HL-60 (cell line): ENCODE data around the gene WDR37.

Experiments
- DNase-seq, 2 experiments: peaks; one replicate each; pipeline ENCODE4 v3.0.0-alpha.2; 2010 to 2020; ENCODE audit warnings: low read depth in 1 of 2, low spot score in 1 of 2
- H3K27ac ChIP-seq: fragments of 250-450 bp; sonication (Bioruptor Pico); replicated peaks from 2 replicates; pipeline ENCODE4 v1.5.1; 2020; ENCODE audit warnings: mild to moderate bottlenecking, moderate library complexity
- H3K27me3 ChIP-seq: fragments of 250-450 bp; sonication (Bioruptor Pico); 2 replicates; pipeline ENCODE4 v1.5.1; 2021; ENCODE audit warnings: mild to moderate bottlenecking, moderate library complexity; ENCODE audit not compliant: insufficient read depth, poor library complexity, severe bottlenecking
- H3K4me3 ChIP-seq: replicated peaks from 2 replicates; pipeline ENCODE4 v1.5.1; 2011; ENCODE audit warnings: mild to moderate bottlenecking, control low read depth, low read length; ENCODE audit not compliant: insufficient read depth
- GABPA ChIP-seq: IDR thresholded peaks from 2 replicates; pipeline ENCODE4 v1.6.1; 2012; ENCODE audit warnings: low read depth
- POLR2AphosphoS5 ChIP-seq: IDR thresholded peaks from 2 replicates; pipeline ENCODE4 v1.6.1; 2012; ENCODE audit warnings: low read depth
- SPI1 ChIP-seq: IDR thresholded peaks from 2 replicates; pipeline ENCODE4 v1.6.1; 2012; ENCODE audit warnings: low read depth, mild to moderate bottlenecking, borderline replicate concordance
- TF ChIP-seq, protein P1 (sequence below): IDR thresholded peaks from one replicate; pipeline ENCODE4 v1.5.1; 2011; ENCODE audit warnings: low read length, control low read depth, inconsistent platforms; ENCODE audit not compliant: insufficient read depth
- TF ChIP-seq, protein P2 (sequence below): IDR thresholded peaks from 2 replicates; pipeline ENCODE4 v1.6.1; 2012; ENCODE audit warnings: low read depth; ENCODE audit not compliant: insufficient replicate concordance

The WDR37 gene

DNA sequence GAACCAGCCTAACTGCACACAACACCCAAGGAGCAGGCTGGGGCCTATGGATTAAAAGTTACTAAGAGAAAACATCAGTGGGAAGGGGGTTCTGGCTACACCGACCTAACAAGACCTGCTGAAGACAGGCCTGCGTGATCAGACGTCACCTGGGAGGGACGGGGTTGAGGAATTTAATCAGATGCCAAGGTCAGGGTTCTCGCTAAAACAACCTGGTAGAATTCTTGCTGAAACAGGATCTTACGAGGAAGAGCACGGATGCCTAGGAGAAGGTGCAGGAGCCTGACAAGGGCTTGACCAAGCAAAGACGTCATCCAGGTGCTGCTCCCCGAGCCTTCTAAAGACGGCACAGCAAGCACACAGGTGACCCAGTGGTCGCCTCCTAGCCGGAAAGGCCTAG lies 32.1 kb upstream of the WDR37 start:
- Histone ChIP-seq H3K27ac (no peak overlapping the region), H3K27me3 (no peaks in the 10 kb centered on the region), H3K4me3 (no peak overlapping the region)
- TF ChIP-seq GABPA (no peak), SPI1 (no peak), POLR2AphosphoS5 (no peak)
- TF ChIP-seq, protein P1, sequence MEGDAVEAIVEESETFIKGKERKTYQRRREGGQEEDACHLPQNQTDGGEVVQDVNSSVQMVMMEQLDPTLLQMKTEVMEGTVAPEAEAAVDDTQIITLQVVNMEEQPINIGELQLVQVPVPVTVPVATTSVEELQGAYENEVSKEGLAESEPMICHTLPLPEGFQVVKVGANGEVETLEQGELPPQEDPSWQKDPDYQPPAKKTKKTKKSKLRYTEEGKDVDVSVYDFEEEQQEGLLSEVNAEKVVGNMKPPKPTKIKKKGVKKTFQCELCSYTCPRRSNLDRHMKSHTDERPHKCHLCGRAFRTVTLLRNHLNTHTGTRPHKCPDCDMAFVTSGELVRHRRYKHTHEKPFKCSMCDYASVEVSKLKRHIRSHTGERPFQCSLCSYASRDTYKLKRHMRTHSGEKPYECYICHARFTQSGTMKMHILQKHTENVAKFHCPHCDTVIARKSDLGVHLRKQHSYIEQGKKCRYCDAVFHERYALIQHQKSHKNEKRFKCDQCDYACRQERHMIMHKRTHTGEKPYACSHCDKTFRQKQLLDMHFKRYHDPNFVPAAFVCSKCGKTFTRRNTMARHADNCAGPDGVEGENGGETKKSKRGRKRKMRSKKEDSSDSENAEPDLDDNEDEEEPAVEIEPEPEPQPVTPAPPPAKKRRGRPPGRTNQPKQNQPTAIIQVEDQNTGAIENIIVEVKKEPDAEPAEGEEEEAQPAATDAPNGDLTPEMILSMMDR = no peak
- TF ChIP-seq, protein P2, sequence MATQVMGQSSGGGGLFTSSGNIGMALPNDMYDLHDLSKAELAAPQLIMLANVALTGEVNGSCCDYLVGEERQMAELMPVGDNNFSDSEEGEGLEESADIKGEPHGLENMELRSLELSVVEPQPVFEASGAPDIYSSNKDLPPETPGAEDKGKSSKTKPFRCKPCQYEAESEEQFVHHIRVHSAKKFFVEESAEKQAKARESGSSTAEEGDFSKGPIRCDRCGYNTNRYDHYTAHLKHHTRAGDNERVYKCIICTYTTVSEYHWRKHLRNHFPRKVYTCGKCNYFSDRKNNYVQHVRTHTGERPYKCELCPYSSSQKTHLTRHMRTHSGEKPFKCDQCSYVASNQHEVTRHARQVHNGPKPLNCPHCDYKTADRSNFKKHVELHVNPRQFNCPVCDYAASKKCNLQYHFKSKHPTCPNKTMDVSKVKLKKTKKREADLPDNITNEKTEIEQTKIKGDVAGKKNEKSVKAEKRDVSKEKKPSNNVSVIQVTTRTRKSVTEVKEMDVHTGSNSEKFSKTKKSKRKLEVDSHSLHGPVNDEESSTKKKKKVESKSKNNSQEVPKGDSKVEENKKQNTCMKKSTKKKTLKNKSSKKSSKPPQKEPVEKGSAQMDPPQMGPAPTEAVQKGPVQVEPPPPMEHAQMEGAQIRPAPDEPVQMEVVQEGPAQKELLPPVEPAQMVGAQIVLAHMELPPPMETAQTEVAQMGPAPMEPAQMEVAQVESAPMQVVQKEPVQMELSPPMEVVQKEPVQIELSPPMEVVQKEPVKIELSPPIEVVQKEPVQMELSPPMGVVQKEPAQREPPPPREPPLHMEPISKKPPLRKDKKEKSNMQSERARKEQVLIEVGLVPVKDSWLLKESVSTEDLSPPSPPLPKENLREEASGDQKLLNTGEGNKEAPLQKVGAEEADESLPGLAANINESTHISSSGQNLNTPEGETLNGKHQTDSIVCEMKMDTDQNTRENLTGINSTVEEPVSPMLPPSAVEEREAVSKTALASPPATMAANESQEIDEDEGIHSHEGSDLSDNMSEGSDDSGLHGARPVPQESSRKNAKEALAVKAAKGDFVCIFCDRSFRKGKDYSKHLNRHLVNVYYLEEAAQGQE = no peak
- DNase-seq = no peak

- DNase-seq = no peak
These were observed 30.5 kb upstream of the WDR37 start, which contains the start of gene IDI2 for GRCh38 chr10:1025683-1026082. Gene IDI2 (minus strand): TSS chr10:1025859. CDS start chr10:1024723, 1,136 bp downstream.

GRCh38 chr10:1026578-1026977 lies 29.6 kb upstream of the WDR37 start:
- Histone ChIP-seq H3K27me3 (no peaks in the 10 kb centered on the region), H3K27ac (no peak overlapping the region)

More at GRCh38 chr10:1025683-1026082, 30.5 kb upstream of the WDR37 start, which contains the start of gene IDI2:
- Histone ChIP-seq H3K27ac (no peak within 1 kb of the TSS), H3K4me3 (no peak within 1 kb of the TSS), H3K27me3 (no peaks in the 10 kb centered on the region)
- TF ChIP-seq SPI1 (no peak), GABPA (no peak), POLR2AphosphoS5 (no peak)
- TF ChIP-seq, protein P1 = no peak
- TF ChIP-seq, protein P2 = no peak

More at GRCh38 chr10:1026578-1026977, 29.6 kb upstream of the WDR37 start:
- H3K4me3 ChIP-seq = no peak overlapping the region
- DNase-seq = no peak
- no peak for TF ChIP-seq GABPA
- TF ChIP-seq POLR2AphosphoS5 = no peak
- TF ChIP-seq, protein P1 = no peak
- TF ChIP-seq SPI1 = no peak
